RWPE1 (cell line): ENCODE measurements around the gene RNASE9.
A peak's percentile ranks its signal among the peaks of the same experiment; 100 is the strongest.
"Not testable (repeated sequence)": the region's sequence is repeated elsewhere in the genome, so short reads cannot be mapped to it uniquely, and the experiment has no call there.

ENCODE experiments used
- CTCF ChIA-PET: fragments of 350-600 bp; sonication (Branson Sonifier 250); formaldehyde crosslinking; extraction: SDS; loops from one replicate; lab custom pipeline; 2021; lab: Yijun Ruan, JAX
- POLR2A ChIA-PET: fragments of 400-600 bp; formaldehyde crosslinking; extraction: SDS; loops from one replicate; lab custom pipeline; 2020; ENCODE audit warnings: antibody characterized with exemption; ENCODE audit not compliant: low non-redundant PET; lab: Yijun Ruan, JAX
- DNase-seq: peaks from one replicate; pipeline ENCODE4 v3.0.0; 2012; ENCODE audit warnings: low spot score
- H3K27ac ChIP-seq: fragments of 450-650 bp; 2 replicates; pipeline ENCODE4 v1.5.1; 2017
- CTCF ChIP-seq: fragments of 450-650 bp; conservative IDR thresholded peaks from 2 replicates; pipeline ENCODE4 v1.5.1; 2017; ENCODE audit warnings: low read depth, mild to moderate bottlenecking

The RNASE9 gene

GRCh38 chr14:20606190-20606901 is 45.5 kb upstream of the RNASE9 start:
- CTCF ChIA-PET, result interaction anchor here (0.7 to 1.1 kb wide), 2 partner anchors 136 to 192 kb away, joined by 3 to 5 read pairs; no protein-coding TSS in a partner anchor
- POLR2A ChIA-PET, result no interaction called here
- no peak for DNase-seq
- no peak overlapping the region for H3K27ac ChIP-seq
- peak; percentile 36 for TF ChIP-seq CTCF

- CTCF ChIA-PET, result no interaction called here
These were observed 43.2 kb upstream of the RNASE9 start for GRCh38 chr14:20603813-20604690.

GRCh38 chr14:20602583-20602982 is 41.7 kb upstream of the RNASE9 start:
- no peak for DNase-seq
- POLR2A ChIA-PET, result interaction anchor here (0.6 kb wide), 1 partner anchor 127 kb away, joined by 3 read pairs; no protein-coding TSS in a partner anchor
- H3K27ac ChIP-seq, result no peak overlapping the region
- TF ChIP-seq CTCF, result no peak
- CTCF ChIA-PET, result no interaction called here

More at GRCh38 chr14:20603813-20604690, 43.2 kb upstream of the RNASE9 start:
- POLR2A ChIA-PET, result interaction anchor here (0.6 kb wide), 1 partner anchor 183 kb away, joined by 3 read pairs; no protein-coding TSS in a partner anchor
- DNase-seq, result no peak
- TF ChIP-seq CTCF, result no peak
- H3K27ac ChIP-seq, result no peak overlapping the region

- DNase-seq, result no peak
- CTCF ChIA-PET, result no interaction called here
- no peak for TF ChIP-seq CTCF
- H3K27ac ChIP-seq, result no peak overlapping the region
- POLR2A ChIA-PET, result no interaction called here
These were observed 40.7 kb upstream of the RNASE9 start for GRCh38 chr14:20601522-20601921.

GRCh38 chr14:20597108-20597507 is 36.3 kb upstream of the RNASE9 start:
- no peak for DNase-seq
- CTCF ChIA-PET, result no interaction called here
- TF ChIP-seq CTCF, result no peak
- POLR2A ChIA-PET, result no interaction called here
- H3K27ac ChIP-seq, result no peak overlapping the region

GRCh38 chr14:20595726-20596125 is 34.9 kb upstream of the RNASE9 start:
- DNase-seq, POLR2A ChIA-PET, CTCF ChIA-PET, H3K27ac ChIP-seq: not testable (repeated sequence)

- H3K27ac ChIP-seq, result no peak overlapping the region
- POLR2A ChIA-PET, result no interaction called here
- TF ChIP-seq CTCF, result no peak
- no peak for DNase-seq
- CTCF ChIA-PET, result no interaction called here
These were observed 31.7 kb upstream of the RNASE9 start for GRCh38 chr14:20592574-20592973.
